ENCODE results near the gene FAR2. TPM values are rescaled to one million over a fixed set of nuclear protein-coding genes. Genes with fewer than 3 reads are reported as not detected.

The FAR2 gene
- total RNA-seq, 6 donors from 2014 or later, result 6.0 to 25.7 (median 15.9) TPM

DNA sequence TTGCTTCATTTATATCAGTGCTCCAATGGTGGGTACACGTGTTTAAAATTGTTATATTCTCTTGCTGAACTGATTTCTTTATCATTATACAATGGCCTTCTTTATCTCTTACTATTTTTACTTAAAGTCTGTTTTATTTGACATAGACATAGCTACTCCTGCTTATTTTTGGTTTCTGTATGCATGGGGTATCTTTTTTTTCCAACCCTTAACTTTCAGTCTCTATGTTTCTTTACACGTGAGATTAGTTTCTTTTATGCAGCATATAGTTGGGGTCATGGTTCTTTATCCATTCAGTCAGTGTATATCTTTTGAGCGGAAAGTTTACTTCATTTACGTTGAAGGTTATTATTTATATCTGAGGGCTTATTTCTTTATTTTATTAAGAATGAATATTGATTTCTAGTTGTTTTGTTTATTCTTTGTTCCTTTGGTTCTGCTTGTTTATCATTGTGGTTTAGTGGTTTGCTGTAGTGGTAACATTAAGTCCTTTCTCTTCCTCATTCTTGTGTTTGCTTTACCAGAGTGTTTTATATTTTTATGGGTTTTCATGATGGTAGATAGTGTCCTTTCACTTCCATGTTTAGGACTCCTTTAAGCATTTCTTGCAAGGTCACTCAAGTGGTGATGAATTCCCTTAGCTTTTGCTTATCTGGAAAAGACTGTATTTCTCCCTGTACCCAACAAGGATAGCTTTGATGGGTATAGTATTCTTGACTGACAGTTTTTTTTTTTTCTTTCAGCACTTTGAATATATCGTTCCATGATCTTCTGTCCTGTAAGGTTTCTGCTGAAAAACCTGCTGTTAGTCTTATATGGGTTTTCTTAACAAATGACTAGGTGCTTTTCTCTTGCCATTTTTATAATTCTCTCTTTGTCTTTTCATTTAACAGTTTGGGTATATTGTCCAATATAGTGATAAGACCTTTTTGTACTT is 38.3 kb upstream of the FAR2 start:
- Histone ChIP-seq H3K27me3 (no peaks in the 10 kb centered on the region), H3K4me3 (no peak overlapping the region), H3K27ac (no peak overlapping the region), H3K36me3 (no peaks in the 10 kb centered on the region), H3K4me1 (no peaks in the 10 kb centered on the region), H3K9me3 (peaks cover 0 to 7% (median 6%) of the 10 kb centered on the region in 4 donors)
- DNase-seq (no peak), ATAC-seq (ENCODE audit: low FRiP score in 2 of 2) (no peak)
- TF ChIP-seq, protein P1, sequence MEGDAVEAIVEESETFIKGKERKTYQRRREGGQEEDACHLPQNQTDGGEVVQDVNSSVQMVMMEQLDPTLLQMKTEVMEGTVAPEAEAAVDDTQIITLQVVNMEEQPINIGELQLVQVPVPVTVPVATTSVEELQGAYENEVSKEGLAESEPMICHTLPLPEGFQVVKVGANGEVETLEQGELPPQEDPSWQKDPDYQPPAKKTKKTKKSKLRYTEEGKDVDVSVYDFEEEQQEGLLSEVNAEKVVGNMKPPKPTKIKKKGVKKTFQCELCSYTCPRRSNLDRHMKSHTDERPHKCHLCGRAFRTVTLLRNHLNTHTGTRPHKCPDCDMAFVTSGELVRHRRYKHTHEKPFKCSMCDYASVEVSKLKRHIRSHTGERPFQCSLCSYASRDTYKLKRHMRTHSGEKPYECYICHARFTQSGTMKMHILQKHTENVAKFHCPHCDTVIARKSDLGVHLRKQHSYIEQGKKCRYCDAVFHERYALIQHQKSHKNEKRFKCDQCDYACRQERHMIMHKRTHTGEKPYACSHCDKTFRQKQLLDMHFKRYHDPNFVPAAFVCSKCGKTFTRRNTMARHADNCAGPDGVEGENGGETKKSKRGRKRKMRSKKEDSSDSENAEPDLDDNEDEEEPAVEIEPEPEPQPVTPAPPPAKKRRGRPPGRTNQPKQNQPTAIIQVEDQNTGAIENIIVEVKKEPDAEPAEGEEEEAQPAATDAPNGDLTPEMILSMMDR (IDR thresholded peaks at IDR 0.05), result no peak
- no peak for TF ChIP-seq POLR2A (IDR thresholded peaks at IDR 0.05)
- no peak for TF ChIP-seq POLR2AphosphoS5 (IDR thresholded peaks at IDR 0.05)
- TF ChIP-seq EP300 (IDR thresholded peaks at IDR 0.05), result no peak
- 76% methylated on average over 5 of the region's 5 CpGs for WGBS, 2 donors

DNA sequence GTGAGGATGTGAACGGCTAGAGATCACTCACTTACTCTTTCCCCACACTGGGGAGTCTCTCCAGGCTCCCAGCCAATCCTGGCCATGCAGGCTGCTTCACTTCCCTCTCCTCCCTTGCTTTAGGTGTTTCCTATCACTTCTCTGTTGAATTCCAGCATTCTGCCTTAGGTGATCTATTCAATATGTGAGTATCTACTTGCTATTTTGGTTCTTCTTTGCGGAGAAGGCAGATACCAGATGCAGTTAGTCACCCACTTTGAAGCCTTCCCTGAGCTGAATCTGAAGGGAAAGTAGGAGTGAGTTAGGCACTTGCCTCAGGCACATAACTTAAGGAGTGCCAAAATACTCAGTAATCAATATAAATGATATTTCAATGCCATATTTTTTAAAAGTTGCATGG is 36.0 kb upstream of the FAR2 start:
- Histone ChIP-seq H3K9me3 (peaks cover 0 to 7% (median 6%) of the 10 kb centered on the region in 4 donors), H3K4me3 (no peak overlapping the region), H3K36me3 (no peaks in the 10 kb centered on the region), H3K27ac (no peak overlapping the region), H3K27me3 (no peaks in the 10 kb centered on the region), H3K4me1 (no peaks in the 10 kb centered on the region)
- DNase-seq (no peak), ATAC-seq (ENCODE audit: low FRiP score in 2 of 2) (no peak)
- TF ChIP-seq POLR2AphosphoS5 (IDR thresholded peaks at IDR 0.05), result no peak
- TF ChIP-seq, protein P1 (IDR thresholded peaks at IDR 0.05), result no peak
- no peak for TF ChIP-seq POLR2A (IDR thresholded peaks at IDR 0.05)
- TF ChIP-seq EP300 (IDR thresholded peaks at IDR 0.05), result no peak
- 86 to 92% methylated on average over 2 of the region's 2 CpGs for WGBS, 2 donors

DNA sequence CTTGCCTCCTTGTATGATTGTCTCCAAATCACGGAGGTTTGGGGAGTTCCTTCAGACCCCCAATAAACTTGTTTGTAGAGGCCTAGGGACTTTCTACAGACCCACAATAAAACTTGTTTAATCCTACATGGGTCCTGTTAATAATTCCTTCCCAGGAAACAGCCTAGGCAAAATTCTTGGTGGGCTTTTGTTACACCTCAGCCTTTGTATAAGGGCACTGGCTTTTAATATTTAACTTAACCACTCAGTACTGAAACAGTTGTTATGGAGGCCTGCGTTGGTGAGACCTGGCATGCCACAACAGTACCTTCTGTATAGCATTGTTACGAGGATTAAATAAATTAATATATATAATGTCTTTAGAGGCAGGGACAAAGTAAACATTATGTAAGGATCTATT is 32.7 kb upstream of the FAR2 start:
- TF ChIP-seq, protein P1 (IDR thresholded peaks at IDR 0.05), result no peak
- no peak for TF ChIP-seq EP300 (IDR thresholded peaks at IDR 0.05)
- no peak for TF ChIP-seq POLR2AphosphoS5 (IDR thresholded peaks at IDR 0.05)
- no peak for TF ChIP-seq POLR2A (IDR thresholded peaks at IDR 0.05)
- no peaks in the 10 kb centered on the region for H3K4me1 ChIP-seq
- WGBS, 2 donors, result 75 to 83% methylated on average over 3 of the region's 3 CpGs
- H3K27ac ChIP-seq, result no peak overlapping the region
- H3K9me3 ChIP-seq, result peaks cover 0 to 1% (median 0%) of the 10 kb centered on the region in 4 donors
- ATAC-seq (ENCODE audit: low FRiP score in 2 of 2) (no peak), DNase-seq (no peak)
- H3K27me3 ChIP-seq, result no peaks in the 10 kb centered on the region
- H3K36me3 ChIP-seq, result no peaks in the 10 kb centered on the region
- no peak overlapping the region for H3K4me3 ChIP-seq

DNA sequence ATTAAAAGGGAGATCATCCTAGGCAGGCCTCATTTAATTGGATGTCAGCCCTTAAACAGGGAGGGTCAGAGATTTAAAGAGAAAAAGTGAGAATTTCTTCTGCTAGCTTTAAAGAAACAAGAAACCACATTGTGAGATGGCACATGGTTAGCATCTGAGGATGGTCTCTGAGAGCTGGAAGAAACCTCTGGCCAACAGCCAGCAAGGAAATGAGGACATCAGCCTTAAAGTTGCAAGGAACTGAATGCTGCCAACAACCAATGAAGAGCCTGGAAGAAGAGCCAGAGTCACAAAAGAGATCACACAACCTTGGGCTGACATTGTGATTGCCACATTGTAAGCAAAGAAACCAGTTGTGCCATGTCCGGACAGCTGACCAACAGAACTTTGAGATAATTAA is 17.5 kb upstream of the FAR2 start:
- Histone ChIP-seq H3K4me1 (no peaks in the 10 kb centered on the region), H3K9me3 (no peaks in the 10 kb centered on the region), H3K36me3 (no peaks in the 10 kb centered on the region), H3K27ac (no peak overlapping the region), H3K27me3 (no peaks in the 10 kb centered on the region), H3K4me3 (no peak overlapping the region)
- DNase-seq, result peak in 1 of 2 donors; percentile 34
- TF ChIP-seq POLR2A (IDR thresholded peaks at IDR 0.05) (no peak), EP300 (IDR thresholded peaks at IDR 0.05) (no peak), POLR2AphosphoS5 (IDR thresholded peaks at IDR 0.05) (no peak)
- TF ChIP-seq, protein P1 (IDR thresholded peaks at IDR 0.05), result no peak
- 45 to 54% methylated on average over 1 of the region's 1 CpG for whole genome bisulfite sequencing, 2 donors
- no peak for ATAC-seq (ENCODE audit: low FRiP score in 2 of 2)

All from upper lobe of left lung (tissue), 6 donors.